GM21423 (cell line): ENCODE data around the gene RER1.

Experiments
- ATAC-seq: cut with Tn5 transposase; IDR thresholded peaks from one replicate; pipeline ENCODE4 v1.9.1; 2021; ENCODE audit warnings: mild to moderate bottlenecking, moderate library complexity; ENCODE audit not compliant: unreplicated experiment

RER1 gene

DNA sequence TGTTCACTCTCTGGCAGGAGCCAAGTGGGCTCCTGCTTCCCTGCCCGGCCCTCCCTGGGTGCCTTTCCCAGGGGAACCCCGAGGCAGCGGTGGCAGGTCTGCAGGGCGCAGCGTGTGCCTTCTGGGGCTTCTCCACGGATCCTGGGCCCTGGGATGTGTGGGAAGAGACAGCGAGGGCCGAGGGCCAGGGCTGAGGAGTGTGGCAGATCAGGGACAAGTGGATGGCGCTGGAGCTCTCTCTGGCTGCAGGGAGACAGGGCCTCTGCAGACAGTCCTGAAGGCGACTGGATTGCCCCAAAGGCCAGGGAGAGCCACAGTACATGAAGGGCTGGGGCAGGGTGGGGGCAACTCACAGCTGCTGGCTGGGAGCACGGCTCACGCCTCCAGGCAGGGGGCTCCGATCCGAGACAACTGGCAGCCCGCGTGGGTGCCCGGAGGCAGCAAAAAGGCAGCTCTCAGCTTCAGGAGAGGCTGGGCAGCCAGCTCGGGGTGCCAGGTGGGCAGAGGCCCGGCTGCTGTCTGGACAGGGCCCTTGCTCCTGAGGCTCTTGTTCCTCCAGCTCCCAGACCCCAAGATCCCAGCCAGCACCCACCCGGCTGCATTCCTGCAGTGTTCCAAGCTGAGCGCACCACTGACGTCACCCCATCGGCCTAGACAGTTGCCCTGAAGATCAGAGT, 16.3 kb upstream of the RER1 start:
- ATAC-seq: no peak

DNA sequence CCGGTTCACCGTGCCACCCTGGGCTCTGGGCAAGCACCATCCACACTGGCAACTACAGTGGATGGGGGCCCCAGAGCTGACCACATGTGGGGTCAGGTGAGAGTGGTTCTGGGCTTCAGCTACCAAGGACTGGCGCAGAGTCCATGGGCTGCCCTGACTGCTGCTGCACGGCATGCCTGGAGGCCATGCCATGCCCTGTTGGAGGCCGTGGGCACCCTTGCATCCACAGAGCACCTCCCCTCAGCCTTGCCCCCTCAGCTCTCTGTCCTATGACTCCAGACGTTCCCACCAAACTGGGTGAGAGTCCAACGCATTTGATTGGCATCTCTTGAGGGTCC, 15.7 kb upstream of the RER1 start:
- no peak for ATAC-seq

DNA sequence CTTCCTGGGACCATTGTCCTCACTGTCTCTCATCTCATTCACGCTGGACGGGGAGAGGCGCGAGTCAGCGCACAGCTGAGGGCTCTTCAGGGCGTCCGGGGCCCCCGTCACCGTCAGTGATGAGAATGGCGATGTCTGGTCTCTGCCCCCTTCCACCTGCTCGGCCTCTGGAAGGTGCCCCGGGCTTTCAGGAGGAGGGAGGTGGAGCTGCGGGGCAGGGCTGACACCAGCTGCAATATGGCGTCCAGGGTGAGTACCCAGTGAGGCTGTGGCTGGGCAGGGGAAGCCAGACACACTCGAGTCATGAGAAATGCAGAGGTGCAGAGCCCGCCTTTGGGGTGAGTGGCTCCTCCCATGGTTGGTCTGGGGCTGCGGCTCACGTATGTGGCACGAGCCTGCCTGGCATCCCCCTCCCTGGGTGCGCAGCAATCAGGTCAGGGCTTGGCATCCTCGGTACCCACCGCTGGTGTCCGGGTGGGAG, 15.3 kb upstream of the RER1 start:
- ATAC-seq: no peak

DNA sequence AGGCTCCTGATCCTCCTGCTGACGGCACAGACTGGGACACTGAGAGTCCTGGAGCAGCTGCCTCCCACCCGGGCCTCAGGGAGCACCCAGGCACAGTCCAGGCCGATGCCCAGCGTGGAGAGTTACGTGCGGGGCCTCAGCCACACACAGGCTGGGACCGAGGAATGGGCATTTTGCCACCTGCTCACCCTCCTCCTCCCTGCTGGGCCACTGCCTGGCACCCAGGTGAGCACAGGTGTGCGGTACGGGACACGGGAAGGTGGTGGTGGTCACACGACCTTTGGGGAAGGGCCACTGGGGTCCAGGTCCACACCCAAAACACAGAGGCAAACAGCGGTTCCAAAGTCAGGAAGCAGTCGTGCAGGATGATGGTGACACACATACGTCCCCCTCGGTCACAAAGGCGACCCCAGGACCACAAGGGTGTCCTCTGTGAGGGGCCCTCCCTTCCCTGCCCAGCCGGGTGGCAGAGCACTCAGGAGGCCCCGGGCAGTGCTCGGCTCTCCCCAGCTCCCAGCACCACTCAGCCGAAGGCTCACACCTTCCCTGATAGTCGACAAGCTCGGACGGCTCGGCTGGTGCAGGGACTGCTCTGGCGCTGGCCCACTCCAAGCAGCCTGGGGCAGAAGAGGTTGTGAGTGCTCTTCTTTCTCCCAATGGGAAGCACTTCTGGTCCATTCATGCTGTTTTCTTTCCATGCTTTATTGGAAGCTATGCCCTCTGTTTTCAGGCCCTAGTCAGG, 14.5 kb upstream of the RER1 start:
- no peak for ATAC-seq

DNA sequence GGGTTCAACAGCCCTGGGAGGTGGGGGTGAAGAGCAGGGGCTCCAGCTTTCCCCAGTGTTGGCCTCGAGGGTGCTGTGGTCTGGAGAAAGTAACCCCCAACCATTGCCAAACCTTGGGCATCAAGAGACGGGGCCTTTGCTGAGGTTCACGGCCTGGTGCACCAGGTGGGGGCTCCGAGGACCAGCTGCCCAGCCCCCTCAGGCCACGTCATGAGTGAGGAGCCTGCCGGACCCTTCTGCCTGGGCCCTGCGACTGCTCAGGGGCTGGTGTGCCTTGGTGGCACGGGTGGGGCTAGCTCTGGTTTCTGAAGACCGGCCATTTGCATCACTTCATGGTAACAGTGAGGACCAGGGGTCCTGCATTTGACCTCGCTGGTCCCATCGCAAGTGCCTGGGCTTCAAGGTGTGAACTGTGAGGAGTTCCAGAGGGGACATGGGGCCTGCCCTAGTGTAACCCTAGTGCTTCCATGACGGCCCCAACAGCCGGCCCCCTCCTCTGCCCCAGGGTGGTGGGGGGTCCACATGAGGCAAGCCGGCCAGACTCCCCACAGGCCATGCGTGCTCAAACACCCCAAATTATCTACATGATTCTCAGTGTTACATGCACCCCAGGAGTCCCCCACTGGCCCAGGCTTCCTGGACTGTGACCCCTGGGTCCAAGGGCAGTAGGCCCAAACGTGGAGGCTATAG, 13.7 kb upstream of the RER1 start:
- no peak for ATAC-seq

DNA sequence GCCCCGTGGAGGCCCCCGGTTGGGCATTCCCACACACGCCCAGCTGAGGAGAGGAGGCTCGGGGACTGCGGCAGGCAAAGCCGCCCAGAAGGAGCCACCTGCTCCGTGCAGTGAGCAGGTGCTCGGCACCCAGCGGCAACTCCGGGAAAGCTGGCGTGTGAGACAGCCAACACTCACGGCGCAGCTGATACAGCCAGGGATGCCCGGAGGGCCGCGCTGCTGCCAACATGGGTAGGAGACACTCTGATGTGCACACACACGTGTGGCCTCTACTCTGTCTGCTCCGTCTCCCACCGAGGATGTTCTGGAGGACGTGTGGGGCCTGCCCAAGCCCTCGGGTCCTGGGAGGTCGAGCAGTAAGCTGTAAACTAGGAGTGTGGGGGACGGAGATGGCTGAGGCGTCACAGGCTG, 13.2 kb upstream of the RER1 start:
- no peak for ATAC-seq

DNA sequence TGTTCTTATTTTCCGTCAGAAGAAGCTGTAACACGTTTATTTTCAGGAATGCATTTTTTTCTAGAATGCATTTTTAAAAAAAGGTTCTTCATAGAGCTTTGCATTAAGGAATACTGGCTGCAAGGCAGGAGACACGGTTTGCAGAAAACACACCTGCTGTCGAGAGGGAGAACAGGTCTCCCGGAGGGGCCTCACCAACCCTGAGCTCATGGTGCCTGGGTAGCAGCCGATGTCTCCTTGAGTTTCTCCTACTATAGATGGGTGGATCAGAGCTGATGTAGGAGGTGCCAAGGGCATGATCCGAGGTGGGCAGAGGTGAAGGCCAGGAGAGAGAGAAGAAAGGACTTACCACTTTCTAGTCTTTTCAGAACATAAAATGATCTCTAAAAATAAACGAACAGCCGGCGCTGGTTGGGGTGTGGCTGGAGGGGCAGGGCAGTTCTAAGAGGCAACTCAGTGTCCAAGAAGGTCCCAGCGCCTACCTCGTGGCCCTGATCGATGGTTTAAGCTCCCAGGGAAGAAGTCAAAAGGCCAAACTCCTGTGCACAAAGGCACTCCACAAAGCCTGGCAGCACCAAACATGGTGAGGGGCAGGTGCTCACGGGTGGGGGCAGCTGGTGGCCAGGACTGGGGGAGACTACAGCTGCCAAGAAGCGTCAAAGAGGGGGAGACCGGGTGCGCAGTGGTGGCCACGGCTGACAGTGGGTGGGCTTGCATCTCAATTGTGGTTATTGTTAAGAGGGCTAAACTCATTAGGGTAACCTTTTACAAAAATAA, 12.5 kb upstream of the RER1 start:
- no peak for ATAC-seq

DNA sequence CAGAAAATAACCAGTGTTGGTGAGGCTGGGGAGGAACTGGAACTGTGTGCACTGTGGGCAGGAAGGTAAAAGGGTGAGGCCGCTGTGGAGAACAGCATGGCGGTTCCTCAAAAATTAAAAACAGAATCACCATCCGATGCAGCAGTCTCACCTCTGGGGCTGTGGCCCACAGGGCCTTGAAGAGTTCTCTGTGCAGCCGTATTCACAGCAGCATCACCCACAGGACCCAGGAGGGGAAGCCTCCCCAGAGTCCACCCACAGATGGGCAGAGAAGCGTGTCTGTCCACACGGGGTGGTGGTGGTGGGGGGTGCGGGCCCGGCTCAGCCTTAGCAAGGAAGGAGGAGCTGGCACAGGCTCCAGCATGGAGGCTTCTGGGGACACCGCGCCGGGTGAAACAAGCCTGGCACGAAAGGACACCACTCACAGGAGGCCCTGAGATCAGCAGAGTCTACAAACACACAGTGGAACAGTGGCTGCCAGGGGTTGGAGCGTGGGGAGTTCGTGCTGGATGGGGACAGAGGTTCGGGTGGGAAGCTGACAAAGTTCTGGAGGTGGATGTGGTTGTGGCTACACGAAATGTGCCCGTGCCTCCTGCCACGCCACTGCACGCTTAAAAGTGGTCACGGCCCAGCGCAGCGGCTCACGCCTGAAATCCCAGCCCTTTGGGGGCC, 11.8 kb upstream of the RER1 start:
- no peak for ATAC-seq

DNA sequence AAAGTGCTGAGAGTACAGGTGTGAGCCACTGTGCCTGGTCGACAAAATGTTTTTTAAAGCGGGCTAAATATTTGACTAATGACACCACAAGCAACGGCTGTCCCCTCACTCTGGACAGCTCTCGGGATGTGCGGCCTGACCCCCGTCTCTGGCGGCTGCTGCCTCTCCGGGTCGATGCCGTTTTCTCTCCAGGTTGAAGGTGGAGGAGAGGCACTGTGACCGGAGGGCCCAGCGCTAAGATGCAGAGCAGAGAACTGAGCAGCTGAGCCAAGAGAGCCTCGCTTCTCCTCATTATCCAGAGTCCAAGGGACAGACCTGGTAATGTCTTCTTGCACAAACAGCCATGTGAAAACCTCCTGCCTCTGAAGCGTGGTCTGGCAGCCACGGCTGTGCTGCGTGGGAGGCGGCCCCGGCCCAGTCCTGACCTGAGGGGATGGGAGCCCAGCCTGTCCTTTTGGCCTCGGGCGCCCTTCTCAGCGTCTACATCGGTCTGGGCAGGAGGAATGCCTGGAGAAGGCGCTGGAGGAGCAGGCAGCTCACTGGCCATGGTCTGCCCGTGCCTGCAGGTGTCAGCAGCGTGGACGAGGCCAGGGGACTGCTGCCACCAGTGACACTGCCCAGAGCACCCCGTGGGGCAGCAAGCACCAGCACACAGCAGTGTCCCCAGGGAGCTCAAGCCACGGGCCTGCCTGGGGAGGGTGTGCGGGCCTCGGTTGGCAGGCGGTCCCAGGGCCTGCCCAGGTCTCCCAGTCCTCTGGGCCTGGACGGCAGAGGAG, 10.6 kb upstream of the RER1 start:
- ATAC-seq: no peak

DNA sequence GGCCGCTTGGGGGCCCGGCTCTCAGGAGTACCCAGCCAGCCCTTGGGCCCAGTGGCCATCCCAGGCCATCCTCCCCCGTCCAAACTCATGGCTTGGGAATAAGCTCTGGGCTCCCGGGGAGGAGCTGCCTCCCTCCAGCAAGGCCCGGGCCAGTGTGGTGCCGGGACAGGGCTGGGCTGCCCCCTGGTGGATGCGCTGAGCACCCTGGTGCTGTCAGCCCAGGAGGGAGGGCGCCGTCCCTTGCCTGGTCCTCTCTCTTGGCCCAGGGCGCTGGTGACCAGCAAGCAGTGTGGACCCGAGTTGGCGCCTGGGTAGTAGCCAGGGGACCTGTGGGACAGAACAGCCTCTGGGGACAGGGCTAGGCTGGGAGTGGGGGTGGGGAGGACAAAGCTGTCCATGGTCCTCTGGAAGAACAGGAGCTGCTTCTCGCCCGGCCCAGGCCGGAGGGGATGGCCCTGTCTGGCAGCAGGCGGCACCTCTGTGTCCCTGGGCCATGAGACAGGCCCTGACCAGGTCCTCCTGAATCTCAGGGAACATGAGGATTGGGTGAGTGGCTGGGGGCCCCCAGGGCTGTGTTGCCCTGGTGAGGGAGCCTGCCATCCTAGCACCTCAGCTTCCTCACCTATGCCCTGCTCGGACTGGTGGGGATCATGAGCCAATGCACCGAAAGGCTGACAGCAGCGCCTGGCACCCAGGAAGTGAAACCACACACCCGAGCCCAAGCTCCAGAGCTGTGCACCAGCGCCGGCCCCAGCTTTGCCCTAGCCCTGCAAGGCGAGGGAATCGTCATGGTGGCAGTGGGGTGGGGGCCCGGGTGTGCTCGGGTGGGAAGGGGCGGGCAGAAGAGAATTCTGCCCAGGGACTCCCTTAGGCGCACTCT, 9.7 kb upstream of the RER1 start:
- ATAC-seq: no peak

DNA sequence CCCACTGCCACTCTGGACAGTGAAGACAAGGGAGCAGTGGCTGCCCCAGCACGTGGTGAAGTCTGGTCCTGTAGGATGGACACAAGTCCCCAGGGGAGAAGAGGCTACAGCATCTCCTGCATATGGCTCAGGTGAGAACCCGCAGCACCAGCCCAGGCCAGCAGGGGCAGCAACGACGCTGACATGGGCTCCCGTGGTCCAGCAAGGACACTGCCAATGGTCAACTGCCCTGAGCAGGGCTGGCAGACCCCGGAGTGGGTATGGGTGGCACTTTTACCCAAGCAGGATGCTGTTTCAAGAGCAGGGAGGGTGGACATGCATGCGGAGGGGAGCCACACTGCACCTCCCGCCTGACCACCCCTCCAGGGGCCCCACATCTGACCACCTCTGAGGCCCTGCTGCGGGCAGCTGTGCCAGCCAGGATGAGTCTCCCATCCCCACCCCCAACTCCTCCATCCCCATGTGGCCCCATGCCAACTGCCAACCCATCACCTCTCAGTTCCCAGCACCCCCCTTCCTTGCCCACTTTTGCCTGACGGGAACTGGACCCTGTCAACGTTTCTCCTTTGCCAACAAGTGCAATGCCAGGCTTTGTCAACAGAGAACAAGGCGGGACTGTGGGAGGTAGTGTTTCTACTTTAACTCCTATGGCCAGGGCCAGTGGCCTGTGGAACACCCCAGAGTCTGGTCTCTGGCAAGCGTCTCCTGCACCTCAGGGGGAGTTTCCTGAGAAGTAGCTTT, 8.8 kb upstream of the RER1 start:
- ATAC-seq: no peak

DNA sequence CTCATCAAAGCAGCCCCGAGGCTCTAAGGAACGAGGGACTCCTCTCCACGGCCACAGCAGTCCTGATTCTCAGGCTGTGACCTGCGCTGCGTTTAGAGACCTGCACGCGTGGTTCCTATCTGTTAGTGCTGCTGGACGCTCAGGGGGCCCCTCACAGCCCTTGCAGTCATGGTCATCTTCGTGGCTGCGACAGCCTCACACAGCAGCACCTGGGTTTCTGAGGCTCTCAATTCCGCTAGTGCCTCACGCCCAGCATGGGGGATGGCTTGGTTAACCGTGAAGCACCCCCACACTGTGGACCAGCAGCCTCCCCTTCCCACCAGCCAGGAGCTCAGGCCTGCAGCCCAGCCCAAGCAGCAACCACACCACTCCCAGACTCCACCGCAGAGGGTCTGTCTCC, 8.1 kb upstream of the RER1 start:
- ATAC-seq: no peak

DNA sequence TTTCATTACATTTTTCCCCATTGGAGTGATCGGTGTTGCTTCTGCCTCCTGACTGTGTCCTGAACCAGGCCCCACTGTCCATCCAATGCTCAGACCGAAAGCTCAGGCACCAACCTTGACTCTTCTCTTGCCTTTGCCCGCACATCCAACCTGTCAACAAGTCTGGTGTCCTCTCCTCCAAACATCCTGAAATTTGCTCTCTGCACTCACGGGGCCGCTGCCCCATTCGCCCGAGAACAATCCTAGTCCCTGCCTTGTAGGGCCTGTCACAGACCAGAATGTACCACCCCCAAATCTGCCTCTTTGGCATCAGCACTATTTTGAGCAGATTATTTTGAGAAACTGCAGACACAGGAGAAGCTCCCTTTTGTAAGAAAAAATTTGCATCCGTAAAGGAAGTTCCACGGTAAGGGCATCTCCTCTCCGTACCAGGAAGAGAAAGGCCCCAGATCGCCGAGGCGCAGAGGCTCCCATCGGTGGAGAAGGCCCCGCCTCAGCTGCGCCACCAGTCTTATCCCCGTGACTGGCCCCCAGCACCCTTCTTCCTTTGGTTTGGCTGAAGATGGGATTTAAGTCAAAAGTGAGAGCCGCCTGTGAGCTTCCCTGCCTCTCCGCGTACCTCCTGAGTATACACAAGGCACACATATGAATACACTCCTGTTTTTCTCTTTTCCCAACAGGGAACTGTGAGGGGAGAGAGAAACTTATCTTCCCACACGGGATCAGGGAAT, 7.3 kb upstream of the RER1 start:
- no peak for ATAC-seq

DNA sequence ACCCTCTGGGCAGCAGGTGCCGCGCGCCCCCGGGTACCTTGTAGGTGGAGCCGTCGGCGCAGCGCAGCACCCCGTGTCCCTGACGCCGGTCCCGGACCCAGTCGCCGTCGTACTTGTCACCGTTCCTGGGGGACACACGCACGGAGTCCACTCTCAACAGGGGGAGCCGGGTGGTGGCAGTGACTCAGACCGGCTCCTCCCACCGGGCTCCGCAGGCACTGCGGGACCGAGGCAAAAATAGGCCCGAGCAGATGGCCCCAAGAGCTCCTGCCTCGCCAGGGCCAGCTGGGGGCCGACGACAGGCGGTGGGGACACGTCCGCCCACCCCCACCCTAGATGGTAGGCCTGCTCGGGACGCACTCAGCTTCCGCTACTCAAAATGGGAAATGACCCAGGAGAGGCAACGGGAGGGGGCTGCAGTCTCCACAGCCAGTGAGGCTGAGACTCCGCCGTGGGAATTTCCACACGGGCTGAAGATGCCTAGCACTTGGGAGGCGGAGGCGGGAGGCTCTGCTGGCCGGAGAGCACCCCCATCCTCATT, 6.6 kb upstream of the RER1 start:
- no peak for ATAC-seq

DNA sequence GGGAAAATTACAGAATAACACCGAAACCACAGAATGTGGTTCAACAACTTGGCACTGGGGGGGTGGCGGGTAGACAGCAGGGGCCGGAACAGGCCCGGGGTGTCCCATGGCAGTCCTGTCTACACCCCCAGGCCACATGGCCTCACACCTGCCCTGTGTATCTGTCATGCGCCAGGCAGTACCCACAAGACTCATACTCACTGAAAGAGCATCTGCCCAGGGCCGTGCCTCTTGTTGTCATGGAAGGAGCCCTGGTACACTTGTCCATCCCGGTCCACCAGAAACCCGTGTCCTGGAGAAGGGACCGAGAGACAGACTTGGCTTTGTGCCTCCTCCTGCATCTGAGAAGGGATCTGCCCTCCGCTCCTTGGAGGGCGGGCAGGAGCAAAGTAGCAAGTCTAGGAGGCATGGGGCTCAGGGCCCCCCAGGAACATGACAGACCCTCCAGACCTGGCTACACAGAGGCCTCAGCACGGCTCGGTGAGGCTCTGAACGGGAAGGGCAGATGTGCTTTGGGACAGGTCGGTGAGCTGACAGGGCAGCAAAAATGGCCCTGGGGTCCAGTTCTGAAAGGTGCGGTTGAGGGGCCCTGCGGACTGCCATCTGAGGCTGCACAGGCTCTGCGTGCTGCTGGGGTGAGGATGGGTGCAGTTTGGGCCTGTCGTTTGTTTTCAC, 5.9 kb upstream of the RER1 start:
- ATAC-seq: no peak

DNA sequence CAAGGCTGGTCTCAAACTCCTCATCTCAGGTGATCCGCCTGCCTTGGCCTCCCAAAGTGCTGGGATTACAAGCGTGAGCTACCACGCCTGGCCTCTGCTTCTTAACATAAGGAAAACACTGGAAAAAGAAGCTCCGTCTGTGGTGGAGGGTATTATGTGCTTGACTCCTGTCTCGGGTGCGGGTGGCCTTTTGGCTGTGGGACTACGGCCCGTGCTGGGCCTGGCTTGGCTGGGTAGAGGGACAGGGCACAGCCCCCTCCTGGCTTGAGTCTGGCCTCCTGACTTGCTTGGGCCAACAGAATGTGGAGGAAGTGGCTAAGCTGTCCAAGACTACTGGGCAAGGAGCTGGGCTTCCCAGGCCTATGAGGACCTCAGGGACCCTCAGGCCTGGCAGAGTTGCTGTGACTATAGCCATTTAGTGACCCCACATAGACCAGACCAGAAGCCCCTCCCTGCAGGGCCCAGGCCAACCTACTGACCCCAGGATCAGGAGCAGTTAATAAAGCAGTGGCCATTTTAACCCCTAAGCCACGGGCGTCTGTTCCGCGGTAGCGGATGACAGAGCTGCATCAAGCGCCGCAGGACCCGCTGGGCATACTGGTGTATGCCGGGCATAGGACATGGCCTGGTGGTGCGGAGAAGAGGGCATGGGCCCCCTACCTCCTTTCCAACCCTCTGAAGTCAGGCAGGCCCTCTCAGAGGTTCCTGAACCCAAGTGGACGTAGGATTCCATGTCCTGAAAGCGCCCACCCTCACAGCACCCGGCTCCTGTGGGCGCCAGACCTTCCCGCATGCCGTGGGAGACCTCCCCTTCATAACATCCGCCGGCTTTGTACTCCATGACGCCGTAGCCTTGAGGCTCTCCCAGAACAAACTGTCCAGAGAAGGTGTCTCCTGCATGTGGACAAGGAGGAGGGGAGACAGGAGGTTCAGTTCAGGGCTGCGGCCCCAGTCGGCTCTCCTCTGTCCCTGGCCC, 4.7 kb upstream of the RER1 start:
- no peak for ATAC-seq
